ENCODE measurements around the gene QRFP.

DNA sequence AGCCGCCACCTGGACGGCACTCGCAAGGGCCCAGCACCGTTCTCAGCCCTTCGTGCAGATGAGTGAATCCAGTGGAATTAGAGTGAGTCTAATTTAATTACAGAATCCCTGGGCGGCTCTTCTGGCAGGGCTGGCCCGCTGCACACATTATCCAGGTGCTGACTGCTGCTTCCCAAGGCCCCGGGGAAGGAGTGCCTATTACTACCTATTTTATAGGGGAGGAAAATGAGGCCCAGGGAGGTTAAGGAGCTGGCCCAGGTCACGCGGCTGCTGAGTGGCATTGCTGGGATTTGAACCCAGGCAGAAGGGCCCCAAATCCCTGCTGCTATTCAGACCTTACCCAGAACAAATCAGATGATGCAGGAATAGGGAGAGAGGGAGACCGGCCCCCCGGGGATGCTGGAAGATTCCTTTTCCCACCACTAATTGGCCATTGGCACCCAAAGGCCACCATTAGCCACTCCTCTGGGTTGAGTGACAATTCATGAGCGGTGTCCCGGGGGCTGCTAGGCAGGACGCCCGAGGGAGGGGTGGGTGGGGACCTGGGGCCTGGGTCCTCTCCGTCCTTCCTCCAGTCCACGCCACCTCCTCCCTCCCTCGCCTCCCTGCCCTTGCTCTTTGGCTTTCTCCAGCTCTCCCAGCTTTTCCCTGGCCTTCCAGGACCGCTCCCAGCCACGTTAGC is 10.3 kb upstream of the QRFP start:
- TF ChIP-seq FOXM1 (IDR thresholded peaks at IDR 0.05; ENCODE audit: borderline replicate concordance, low read depth) (no peak), USF1 (IDR thresholded peaks at IDR 0.05) (no peak), TAF1 (IDR thresholded peaks at IDR 0.05; ENCODE audit: low read depth) (no peak), CEBPB (IDR thresholded peaks at IDR 0.05) (no peak), REST (IDR thresholded peaks at IDR 0.05; ENCODE audit: low read depth) (no peak), ZBTB7A (IDR thresholded peaks at IDR 0.05; ENCODE audit: low read depth) (no peak), NFIC (IDR thresholded peaks at IDR 0.05) (no peak)
- TF ChIP-seq, protein P1, sequence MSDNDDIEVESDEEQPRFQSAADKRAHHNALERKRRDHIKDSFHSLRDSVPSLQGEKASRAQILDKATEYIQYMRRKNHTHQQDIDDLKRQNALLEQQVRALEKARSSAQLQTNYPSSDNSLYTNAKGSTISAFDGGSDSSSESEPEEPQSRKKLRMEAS (IDR thresholded peaks at IDR 0.05): no peak
